T-helper 2 cell treated with Interferon-gamma antibody and Interleukin-4, amounts not matched to agents 100 ng/mL and 5 ng/mL, for 36 hours (primary cell): ENCODE data around the gene SLC9B2. TPM values are rescaled to one million over a fixed set of nuclear protein-coding genes. Genes with fewer than 3 reads are reported as not detected.

ENCODE experiments used
- intact Hi-C: fragments of 100-400 bp; cut with micrococcal nuclease; formaldehyde crosslinking; loops from one replicate; pipeline ENCODE4 v1.15.1; 2023
- total RNA-seq: library from RNA; stranded (reverse); gene quantifications from 2 replicates; pipeline ENCODE4 v1.2.3, GENCODE V29; 2022

The SLC9B2 gene, protein sequence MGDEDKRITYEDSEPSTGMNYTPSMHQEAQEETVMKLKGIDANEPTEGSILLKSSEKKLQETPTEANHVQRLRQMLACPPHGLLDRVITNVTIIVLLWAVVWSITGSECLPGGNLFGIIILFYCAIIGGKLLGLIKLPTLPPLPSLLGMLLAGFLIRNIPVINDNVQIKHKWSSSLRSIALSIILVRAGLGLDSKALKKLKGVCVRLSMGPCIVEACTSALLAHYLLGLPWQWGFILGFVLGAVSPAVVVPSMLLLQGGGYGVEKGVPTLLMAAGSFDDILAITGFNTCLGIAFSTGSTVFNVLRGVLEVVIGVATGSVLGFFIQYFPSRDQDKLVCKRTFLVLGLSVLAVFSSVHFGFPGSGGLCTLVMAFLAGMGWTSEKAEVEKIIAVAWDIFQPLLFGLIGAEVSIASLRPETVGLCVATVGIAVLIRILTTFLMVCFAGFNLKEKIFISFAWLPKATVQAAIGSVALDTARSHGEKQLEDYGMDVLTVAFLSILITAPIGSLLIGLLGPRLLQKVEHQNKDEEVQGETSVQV
- 22.9 and 27.5 TPM in 2 replicates for total RNA-seq

- intact Hi-C loops = loop anchor here (1.0 to 10.0 kb wide), 10 partner anchors 14 to 1732 kb away; partner anchors contain the start of genes BDH2, CENPE, NFKB1 and PPP3CA
Observed at GRCh38 chr4:103076747-103077347, at the start of gene SLC9B2. Gene SLC9B2, minus strand, starts transcription at chr4:103076761. Its CDS starts 9,211 bp downstream, at chr4:103067550.

- intact Hi-C loops = loop anchor here (5.0 kb wide), 1 partner anchor 36 kb away; no protein-coding TSS in a partner anchor
Observed at GRCh38 chr4:103126126-103126525, 49.6 kb upstream of the SLC9B2 start.

DNA sequence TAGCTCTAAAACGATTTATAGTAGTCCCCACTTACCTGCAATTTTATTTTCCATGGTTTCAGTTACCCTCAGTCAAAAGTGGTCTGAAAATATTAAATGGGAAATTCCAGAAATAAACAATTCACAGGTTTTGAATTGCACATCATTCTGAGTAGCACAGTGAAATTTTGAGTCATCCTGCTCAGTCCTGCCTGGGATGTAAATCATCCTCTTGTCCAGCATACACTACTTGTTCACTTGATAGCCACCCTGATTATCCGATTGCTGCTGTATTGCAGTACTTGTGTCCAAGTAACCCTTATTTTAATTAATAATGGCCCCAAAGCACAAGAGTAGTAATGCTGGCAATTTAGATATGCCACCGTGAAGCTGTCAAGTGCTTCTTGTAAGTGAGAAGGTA is 46.6 kb upstream of the SLC9B2 start:
- intact Hi-C loops = no loop called here

DNA sequence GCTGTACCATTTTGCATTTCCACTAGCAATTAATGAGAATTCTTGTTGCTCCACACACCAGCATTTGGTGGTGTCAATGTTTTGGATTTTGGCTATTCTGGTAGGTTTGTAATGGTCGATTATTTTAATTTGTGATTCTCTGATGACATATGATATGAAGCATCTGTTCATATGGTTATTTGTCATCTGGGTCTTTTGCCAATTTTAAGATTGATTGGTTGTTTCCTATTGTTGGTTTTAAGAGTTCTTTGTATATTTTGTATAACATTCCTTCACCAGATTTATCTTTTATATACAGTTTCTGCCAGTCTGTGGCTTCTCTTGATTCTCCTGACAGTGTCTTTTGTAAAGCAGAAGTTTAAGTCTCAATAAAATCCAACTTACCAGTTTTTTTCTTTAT is 41.6 kb upstream of the SLC9B2 start:
- intact Hi-C loops = no loop called here

DNA sequence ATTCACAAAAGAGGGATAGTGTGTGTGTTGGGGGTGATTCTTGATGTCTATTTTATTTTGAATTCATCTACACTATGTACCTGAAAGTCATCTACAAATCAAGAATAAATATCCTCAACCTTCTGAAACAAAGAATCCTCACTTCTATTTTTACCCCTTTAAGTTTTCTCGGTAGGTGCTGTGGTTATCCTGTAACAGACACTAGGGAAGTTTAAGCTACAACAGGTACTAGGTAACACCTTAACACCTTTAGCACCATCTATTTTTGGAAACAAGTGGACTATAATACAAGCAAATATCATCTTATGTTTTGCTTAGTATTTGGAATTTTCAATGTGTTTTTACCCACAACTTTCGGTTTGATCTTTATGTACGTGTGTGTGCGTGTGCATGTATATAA is 35.0 kb upstream of the SLC9B2 start:
- intact Hi-C loops = no loop called here

- intact Hi-C loops = no loop called here
Observed at GRCh38 chr4:103108542-103108941, 32.0 kb upstream of the SLC9B2 start.

GRCh38 chr4:103105558-103106356 is 29.2 kb upstream of the SLC9B2 start:
- intact Hi-C loops = no loop called here

- intact Hi-C loops = no loop called here
Observed at GRCh38 chr4:103104886-103105285, 28.3 kb upstream of the SLC9B2 start.

GRCh38 chr4:103100691-103101090 is 24.1 kb upstream of the SLC9B2 start:
- intact Hi-C loops = no loop called here

- intact Hi-C loops = loop anchor here (1.0 to 10.0 kb wide), 8 partner anchors 24 to 835 kb away; partner anchors contain the start of genes CISD2, SLC39A8, SLC9B1 and SLC9B2
Observed at GRCh38 chr4:103099691-103100392, 23.3 kb upstream of the SLC9B2 start, which contains the start of gene BDH2. Gene BDH2, minus strand, starts transcription at chr4:103099834. Its CDS starts 3,580 bp downstream, at chr4:103096254.

DNA sequence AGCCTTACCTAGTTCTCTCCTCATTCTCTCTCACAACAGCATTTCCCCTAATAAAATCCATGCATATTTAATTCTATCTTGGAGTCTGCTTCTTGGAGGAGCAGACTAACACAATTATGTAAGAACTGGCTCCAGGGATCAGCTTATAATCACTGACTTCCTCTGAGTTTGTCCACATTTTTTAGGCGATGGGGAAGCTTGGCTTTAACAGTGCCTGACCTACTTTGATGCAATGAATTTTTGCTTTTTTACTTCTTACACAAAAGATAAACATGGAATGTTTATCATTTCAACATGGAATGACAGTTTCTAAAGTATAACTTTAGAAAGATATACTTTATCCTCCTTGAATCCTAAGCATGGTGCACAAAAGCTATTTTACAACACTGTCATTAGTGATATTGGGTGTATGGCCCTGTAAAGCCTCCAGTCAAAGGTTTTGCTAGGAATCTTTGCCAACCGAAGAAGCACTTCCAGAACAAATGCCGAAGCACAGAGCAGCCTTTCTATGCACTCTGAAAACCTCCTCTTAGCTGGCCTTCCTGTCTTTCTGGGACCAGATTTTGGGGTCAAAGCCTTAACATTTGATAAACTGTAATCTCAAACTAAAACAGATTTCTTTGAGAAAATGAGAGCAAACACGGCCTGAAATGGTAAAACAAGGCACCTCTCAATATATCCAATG is 22.3 kb upstream of the SLC9B2 start:
- intact Hi-C loops = loop anchor here (1.0 to 10.0 kb wide), 8 partner anchors 23 to 836 kb away; partner anchors contain the start of genes CISD2, SLC39A8, SLC9B1 and SLC9B2

DNA sequence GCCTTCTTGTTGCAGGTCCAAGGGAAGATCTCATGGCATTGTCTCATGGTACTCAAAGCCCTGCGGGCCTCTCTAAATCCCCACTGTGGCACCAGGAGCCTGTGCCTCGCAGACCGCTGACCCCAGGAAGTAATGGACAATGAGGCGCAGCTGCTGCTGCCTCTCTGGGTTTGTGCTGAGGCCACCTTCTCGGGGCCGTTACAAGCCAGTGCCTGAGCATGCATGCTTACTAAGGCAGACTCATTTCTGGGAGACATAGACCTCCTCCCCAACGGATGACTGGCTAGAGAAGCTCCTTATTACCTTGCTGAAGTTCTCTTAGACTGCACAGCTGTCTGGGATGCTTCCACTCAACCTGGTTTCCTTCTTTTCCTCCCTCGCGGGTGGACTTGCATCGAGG is 21.8 kb upstream of the SLC9B2 start:
- intact Hi-C loops = loop anchor here (2.0 to 10.0 kb wide), 4 partner anchors 52 to 836 kb away; partner anchors contain the start of genes CISD2 and SLC39A8

GRCh38 chr4:103097112-103097511 is 20.6 kb upstream of the SLC9B2 start:
- intact Hi-C loops = loop anchor here (10.0 kb wide), 1 partner anchor 838 kb away; no protein-coding TSS in a partner anchor

- intact Hi-C loops = loop anchor here (10.0 kb wide), 1 partner anchor 840 kb away; no protein-coding TSS in a partner anchor
Observed at GRCh38 chr4:103095080-103095479, 18.5 kb upstream of the SLC9B2 start.

GRCh38 chr4:103092245-103092644 is 15.7 kb upstream of the SLC9B2 start:
- intact Hi-C loops = loop anchor here (5.0 to 10.0 kb wide), 3 partner anchors 470 to 843 kb away; no protein-coding TSS in a partner anchor

GRCh38 chr4:103091601-103092223 is 15.2 kb upstream of the SLC9B2 start:
- intact Hi-C loops = loop anchor here (1.0 to 10.0 kb wide), 7 partner anchors 15 to 843 kb away; partner anchors contain the start of genes SLC9B1 and SLC9B2

DNA sequence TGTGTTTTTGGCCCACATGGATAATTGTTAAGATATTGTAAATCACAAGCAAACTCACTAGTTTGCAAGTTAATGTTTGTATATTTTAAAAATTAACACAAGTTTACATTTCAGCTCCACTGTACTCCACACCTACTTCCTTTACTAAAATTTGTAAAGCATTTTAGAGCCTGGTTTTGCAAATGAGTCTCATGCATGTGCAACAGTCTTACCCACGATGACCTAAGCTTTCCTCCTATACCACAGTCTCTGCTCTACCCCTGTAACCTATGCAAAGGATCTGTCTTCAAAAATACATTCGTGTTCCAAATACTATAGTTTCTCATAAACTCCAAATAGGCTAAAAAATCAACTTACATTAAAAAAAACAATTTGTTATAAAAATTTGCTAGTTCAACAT is 12.9 kb upstream of the SLC9B2 start:
- intact Hi-C loops = no loop called here

DNA sequence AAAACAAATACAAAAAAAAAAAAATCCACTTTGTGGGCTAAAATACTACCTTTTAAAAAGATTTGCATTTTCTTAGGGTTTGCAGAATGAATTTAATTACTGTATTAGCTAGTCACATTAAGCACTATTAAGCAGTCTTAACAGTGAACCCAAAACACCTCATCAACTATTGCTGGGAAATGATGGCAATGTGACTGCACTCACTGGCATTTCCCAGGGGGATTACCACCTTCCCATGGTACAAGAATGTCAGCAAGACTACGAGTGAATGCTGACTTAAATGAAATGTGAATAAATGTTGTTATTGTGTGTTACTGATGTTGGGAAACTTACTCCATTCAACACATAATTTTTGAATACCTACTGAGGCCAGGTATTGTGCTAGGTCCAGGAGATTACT is 10.0 kb upstream of the SLC9B2 start:
- intact Hi-C loops = no loop called here
